Sciatic nerve (tissue), 2 donors: ENCODE data around the gene BABAM2. TPM values are rescaled to one million over a fixed set of nuclear protein-coding genes. Genes with fewer than 3 reads are reported as not detected.
A peak's percentile ranks its signal among the peaks of the same experiment; 100 is the strongest.
"Not testable (repeated sequence)": the region's sequence is repeated elsewhere in the genome, so short reads cannot be mapped to it uniquely, and the experiment has no call there.

Source experiments
- ATAC-seq: fragments of 200-7000 bp; cut with Tn5 transposase; one replicate; pipeline ENCODE4 v1.9.1; 2020; ENCODE audit warnings: mild to moderate bottlenecking, moderate library complexity
- DNase-seq: peaks from one replicate; pipeline ENCODE4 v3.0.0-alpha.2; 2020; ENCODE audit warnings: low spot score
- intact Hi-C: fragments of 100-400 bp; cut with DNase I; formaldehyde crosslinking; loops from one replicate; pipeline ENCODE4 v1.14.2; 2022
- total RNA-seq: library from RNA; stranded (reverse); fragmentation: NEBNext Ultra II Directional; extraction: Animal tissue kit (Norgen Biotek cat#: 25700); gene quantifications from one replicate; pipeline ENCODE4 v1.2.1, GENCODE V29; 2021
- donor health status: DM: no; HTN: no; CAD: no.
- donor health status: DM: no; HTN: no; CAD: no.

BABAM2 gene
- total RNA-seq, 1 donor from 2014 or later = 38.2 TPM

DNA sequence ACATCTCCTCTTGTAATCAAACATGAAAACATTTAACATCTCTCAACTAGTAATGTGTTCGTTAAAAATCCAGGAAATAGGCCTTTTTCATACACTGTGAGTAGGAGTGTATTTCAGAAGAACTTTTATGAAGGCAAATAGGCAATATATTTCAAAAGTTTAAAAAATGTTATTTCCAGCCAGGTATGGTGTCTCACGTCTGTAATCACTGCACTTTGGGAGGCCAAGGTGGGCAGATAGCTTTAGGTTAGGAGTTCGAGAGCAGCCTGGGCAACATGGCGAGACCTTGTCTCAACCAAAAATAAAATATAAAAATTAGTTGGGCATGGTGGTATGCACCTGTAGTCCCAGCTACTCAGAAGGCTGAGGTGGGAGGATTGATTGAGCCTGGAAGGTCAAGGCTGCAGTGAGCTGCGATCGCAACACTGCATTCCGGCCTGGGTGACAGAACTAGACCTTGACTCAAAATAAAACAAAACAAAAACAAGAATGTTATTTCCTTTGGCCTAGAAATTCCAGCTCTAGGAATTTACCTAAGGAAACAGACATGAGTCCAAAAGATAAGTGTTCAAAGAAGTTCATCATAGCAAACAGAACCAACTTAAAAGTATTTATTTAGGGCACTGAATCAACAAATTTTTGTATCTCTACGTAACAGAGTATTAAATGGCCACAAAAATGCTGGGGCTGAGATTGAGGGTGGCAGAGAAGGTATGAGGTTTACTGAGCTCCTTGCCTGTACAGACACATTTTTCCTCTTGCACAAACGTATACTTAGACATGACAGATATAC is 15.2 kb upstream of the BABAM2 start:
- ATAC-seq (no peak), DNase-seq (no peak)
- intact Hi-C loops = no loop called here

DNA sequence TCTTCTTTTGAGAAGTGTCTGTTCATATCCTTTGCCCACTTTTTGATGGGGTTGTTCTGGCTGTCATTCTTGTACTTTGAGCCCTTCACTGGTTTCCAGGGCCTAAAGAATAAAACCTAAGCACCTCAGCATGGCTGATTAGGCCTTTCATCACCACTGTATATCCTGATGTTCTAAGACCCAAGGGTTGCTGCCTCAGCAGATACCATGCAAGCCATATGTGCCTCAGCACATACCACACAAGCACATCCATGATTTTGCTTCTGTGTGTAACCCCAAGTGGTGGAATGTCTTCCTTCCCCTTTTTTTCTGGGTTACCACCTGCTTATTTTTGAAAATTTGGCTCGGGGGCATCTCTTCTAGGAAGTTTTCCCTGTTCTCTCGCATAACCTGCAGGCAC is 11.7 kb upstream of the BABAM2 start:
- ATAC-seq (no peak), DNase-seq (no peak)
- intact Hi-C loops = no loop called here

DNA sequence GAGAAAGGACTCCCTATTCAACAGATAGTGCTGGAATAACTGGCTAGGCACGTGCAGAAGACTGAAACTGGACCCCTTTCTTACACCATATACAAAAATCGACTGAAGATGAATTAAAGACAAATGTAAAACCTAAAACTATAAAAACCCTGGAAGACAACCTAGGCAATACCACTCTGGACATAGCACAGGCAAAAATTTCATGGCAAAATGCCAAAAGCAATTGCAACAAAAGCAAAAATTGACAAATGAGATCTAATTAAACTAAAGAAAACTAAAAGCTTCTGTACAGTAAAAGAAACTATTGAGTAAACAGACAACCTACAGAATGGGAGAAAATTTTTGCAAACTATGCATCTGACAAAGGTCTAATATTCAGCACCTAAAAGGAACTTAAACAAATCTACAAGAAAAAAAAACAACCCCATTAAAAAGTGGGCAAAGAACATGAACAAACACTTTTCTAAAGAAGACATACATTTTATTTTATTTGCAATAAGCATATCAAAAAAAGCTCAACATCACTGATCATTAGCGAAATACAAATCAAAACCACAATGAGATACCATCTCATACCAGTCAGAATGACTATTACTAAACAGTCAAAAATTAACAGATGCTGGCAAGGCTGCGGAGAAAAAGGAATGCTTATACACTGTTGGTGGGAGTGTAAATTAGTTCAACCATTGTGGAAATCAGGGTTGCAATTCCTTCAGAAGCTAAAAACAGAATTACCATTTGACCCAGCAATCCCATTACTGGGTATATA is 8.5 kb upstream of the BABAM2 start:
- ATAC-seq, intact Hi-C loops, DNase-seq: not testable (repeated sequence)

DNA sequence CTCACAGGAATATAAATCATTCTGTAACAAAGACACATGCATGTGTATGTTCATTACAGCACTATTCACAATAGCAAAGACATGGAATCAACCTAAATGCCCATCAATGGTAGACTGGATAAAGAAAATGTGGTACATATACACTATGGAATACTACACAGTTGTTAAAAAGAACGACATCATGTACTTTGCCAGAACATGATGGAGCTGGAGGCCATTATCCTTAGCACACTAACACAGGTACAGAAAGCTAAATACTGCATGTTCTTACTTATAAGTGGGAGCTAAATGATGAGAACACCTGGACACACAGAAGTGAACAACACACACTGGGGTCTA is 8.0 kb upstream of the BABAM2 start:
- intact Hi-C loops, ATAC-seq, DNase-seq: not testable (repeated sequence)

DNA sequence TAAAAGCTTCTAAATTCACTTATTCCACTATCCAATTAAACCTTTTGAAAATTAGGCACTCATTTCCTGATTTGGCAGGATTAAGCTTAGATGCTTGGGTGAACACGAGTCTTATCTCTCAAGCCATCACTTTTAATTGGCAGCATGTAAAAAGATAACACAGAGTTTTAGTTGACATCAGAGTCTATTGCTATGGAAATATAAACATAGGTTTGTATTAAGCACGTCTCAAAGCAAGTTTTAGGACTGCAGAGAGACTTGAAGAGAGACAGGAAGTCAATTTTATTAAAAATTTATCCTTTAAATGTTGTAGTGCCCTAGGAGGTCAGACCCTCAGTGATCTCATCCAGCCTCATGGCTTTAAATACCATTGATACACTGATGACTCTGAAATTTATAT is 5.9 kb upstream of the BABAM2 start:
- ATAC-seq (no peak), DNase-seq (no peak)
- intact Hi-C loops = no loop called here

DNA sequence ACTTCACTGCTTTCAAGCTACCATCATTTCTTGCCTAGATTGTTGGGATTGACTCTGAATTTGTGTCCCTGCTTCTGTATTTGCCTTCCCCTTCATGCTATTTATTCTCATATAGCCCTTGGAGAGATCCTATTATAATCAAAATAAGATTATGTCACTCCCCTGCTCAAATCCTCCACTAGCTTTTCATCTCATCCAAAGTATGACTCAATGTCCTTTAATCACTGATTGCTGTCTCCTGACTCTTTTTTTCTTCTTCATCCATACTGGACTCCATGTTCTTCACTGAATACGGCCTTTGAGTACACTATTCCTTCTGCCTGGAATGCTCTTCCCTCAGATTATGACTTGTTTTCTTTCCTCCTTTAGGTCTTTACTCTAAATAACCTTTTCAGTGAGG is 5.3 kb upstream of the BABAM2 start:
- intact Hi-C loops = no loop called here
- no peak for ATAC-seq
- DNase-seq = no peak

DNA sequence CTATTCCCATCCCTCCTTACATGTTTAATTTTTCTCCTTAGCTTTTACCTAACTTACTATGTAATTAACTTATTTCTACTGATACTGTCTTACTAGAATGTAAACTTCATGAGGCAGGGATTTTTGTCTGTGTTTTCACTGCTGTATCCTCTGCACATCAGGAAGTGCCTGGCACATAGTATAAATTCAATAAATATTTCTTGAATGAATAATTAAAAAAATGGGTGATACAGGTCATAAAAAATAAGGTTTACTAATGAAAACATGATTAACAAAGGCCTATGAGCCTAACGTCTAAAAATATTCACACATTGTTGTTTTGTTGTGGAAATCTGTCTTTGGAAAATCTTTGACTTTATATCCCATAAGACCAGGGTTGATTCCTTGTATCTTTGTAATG is 4.9 kb upstream of the BABAM2 start:
- intact Hi-C loops = no loop called here
- ATAC-seq = no peak
- DNase-seq = no peak

DNA sequence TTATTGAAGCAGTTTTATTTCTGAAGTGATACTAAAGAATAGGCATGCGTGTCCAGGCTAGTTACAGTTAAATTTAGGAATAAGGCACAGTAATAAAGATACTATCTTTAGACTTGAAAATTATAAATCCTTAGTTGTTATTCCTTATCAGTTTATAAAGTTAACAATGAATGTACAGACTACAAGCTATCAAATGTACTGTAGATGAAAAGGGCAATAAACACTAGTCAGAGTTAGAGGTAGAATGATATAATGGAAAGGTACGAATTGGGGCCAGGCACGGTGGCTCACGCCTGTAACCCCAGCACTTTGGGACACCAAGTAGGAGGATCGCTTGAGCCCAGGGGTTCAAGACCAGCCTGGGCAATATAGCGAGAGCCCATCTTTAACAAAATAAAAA is 4.2 kb upstream of the BABAM2 start:
- no peak for ATAC-seq

DNA sequence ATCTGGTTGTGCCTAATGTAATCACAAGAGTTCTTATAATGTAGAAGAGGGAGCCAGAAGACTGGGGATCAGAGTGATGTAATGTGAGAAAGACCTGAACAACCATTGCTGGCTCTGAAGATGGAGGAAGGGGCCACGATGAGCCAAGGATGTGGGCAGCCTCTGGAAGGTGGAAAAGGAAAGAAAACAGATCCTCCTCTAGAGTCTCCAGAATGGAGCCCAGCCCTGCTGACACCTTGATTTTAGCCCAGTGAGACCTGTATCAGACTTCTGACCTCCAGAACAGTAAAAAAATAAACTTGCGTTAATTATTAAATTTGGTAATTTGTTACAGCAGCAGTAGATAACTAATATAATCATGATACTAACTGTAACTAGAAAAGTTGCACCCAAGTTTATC is 3.4 kb upstream of the BABAM2 start:
- intact Hi-C loops = no loop called here
- no peak for ATAC-seq
- DNase-seq = no peak

More for the DNA sequence above, 4.2 kb upstream of the BABAM2 start:
- DNase-seq = no peak
- intact Hi-C loops = no loop called here

DNA sequence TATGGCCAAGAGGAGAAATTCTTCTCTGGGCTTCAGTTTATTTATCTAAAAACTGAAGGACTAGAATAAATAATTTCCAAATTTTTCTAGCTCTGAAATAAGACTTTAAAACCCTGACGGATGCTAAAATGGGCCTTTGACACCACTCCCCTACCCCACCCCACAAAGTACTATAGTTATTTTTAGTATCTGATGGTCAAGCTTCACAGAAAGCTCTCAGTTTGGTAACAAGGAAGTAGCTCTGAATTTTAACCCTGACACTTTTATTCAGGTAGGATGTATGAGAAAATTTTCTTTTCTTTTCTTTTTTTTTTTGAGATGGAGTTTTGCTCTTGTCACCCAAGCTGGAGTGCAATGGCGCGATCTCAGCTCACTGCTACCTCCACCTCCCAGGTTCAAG is 2.7 kb upstream of the BABAM2 start:
- intact Hi-C loops = no loop called here
- DNase-seq = no peak
- ATAC-seq = no peak

DNA sequence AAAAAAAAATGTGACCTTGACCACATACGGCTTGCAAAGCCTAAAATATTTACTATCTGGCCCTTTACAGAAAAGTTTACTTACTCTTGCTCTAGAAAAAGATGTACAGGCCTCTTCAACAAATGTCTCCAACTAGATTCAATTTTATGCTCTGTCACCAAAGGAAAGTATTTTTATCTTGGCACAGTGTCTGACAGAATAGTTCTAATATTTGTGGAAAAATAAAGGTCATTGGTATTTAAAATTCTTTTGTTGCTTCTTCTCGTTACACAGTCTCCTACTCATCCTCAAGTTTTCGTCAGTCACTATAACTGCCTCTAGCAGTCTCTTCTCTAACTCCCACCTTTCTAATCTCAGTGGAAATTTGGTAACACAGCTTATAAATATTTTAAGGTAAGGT is 1.7 kb upstream of the BABAM2 start:
- no peak for DNase-seq
- ATAC-seq = no peak
- intact Hi-C loops = no loop called here

DNA sequence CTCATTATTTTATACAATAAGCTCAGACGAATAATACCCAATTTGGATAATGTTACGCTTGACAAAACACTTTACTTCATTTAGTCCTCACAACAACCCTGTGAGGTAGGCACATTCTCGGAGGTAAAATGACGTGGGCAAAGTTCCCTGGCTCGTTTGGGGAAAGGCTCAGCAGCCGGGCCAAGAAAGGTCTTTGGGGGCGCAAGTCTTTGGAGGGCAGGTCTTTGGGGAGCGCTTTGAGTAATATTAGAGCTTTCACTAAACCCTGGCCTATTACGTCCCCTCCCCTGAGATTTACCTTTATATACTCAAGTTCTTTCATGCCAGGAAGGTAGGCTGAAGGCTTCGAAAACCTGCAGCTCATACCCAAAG is 769 bp upstream of the BABAM2 start:
- intact Hi-C loops = no loop called here
- DNase-seq = no peak
- peak; percentile 20 for ATAC-seq

DNA sequence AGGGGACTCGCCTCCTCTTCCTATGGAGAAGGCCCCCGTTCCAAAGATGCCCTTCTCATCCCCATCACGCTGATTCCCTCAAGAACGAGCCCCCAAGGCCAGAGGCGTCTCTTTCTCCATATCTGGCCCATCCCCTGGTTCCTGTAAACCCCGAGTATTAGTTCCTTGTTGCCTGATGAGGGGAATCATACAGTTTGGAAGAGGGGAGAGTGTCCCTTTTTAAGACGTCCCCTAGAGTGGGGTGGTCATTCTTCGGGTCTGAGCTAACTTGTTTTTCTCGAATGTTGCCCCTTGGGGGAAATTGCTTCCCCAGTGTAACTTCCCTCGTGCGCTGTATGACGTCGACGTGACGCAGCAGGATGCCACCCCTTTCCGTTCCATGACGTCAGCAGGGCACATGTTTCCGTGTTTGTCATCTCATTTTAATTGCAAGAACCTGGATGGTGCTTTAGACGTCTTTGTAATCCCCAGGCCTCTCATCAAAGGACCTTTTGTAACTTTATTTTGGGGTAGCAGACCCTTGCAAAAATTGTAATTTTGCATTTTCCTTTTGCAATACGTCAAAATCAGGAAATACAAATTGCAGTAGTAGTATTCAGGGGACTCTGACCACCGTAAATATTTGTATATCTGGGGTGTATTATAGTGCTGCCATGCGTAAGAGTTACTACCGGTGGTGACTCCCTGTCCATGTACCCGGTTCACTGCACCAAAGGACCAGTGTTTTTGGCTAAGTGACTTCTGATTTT is 569 bp downstream of the BABAM2 start:
- ATAC-seq = peak; percentile 78
- peak; percentile 95 for DNase-seq
- intact Hi-C loops = no loop called here

DNA sequence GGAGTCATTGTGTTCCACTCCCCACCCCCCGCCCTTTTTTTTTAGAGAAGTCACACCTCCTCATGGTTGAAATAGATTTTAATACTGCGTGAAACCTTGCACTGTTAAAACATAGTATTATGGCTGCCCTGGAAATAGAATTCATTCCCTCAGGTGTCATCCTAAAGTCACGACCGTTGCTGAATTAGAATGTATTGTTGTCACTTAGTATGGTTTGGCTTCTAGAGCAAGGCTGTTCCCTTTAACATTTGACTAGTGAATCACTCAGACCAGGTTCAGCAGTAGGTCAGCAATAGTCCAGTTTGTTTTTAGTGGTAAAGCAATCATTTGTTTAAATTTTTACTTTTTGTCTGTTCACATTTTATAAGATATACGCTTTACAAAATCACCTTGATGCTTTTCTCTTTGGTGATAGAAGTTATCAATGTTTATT is 1.2 kb downstream of the BABAM2 start:
- ATAC-seq = no peak
- intact Hi-C loops = no loop called here
- DNase-seq = no peak

DNA sequence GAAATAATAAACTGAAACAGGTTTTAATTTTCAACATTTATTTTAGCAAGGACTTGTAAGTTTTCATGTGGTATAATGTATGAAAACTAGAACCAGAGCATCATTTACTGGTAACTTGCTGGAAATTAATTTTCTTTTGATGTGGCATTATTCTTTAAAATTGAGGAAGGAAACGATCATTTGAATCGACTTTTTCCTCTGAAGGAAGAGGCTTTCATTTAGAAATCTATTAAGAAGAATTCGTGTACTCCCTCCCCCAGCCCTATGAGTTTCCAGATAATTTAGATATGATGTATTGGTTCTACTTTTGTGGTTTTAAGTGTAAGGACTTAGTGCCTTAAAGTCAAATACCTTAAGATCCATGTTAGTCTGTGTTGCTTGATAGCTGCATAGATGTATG is 2.5 kb downstream of the BABAM2 start:
- no peak for ATAC-seq
- intact Hi-C loops = no loop called here

DNA sequence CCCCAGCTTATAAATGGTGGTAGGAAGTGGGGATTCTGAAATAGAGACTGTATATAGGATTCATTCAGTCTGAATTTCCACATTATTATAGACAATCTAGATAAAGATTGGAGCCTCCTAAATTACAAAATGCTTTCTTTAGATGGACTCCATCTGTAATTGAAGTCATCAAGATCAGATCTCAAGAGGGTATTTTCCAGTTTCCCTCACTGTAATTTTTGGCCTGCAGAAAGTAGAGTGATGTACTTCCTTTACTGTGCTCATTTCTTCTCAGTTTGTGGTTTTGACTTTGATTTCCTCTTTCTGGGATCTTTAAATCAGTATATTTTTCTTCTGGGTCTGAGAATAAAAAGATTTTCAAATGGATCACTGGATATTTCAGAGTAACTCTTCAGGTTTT is 7.2 kb downstream of the BABAM2 start:
- intact Hi-C loops = no loop called here
- ATAC-seq (no peak), DNase-seq (no peak)

More for the DNA sequence above, 2.5 kb downstream of the BABAM2 start:
- no peak for DNase-seq

DNA sequence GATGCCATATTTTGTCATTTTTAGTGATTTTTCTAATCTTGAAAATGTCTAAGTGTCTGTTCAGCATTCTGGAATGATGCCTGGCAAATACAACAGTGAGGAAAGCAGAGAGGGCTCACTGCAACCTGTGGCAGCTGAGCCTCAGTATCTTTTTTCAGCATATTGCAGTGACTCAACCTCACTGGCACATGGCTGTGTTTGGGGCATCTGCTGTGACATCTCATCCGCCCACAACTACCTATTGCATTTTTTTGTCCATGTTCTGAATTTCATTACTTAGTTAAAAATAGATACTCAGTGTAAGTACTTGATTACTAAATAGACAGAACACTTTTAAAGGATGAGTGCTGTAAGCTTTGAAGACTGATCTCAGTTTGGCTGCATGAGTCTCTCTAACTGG is 10.7 kb downstream of the BABAM2 start:
- no peak for DNase-seq
- ATAC-seq = no peak
- intact Hi-C loops = no loop called here

DNA sequence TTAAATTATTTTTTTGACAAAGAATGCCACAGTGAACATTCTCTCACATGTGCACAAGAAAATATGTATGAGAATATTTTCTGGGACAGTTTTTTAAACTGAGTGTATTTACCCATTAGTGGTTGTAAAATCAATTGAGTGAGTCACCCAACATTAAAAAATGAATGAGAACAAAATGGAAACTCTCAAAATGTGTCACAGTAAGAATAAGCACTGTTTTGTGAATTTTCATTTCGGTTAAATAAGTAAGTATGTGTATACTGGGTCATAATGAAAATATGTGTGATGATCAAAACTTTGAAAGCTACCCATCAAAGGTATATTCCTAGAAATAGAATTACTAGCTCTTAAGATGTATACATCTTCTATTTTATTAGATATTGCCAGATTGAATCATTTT is 11.6 kb downstream of the BABAM2 start:
- DNase-seq = no peak
- no peak for ATAC-seq
- intact Hi-C loops = no loop called here

DNA sequence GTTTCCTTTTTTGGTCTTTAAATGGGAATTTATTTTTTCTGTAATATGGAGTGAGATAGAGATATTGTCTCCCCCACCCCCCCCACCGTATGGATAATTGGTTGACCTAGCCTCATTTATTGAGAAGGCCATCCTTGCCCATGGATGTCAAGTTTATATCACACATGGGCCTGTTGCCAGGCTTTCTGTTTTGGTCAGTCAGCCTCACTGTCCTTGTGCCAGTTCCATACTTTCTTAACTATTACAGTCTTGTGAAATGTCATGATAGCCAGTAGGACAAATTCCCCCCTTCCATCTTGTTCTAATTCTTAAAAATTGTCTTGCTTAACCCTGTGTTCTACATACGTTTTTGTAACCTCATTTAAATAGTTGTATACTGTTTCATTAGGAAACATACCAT is 12.5 kb downstream of the BABAM2 start:
- intact Hi-C loops = no loop called here
- ATAC-seq (no peak), DNase-seq (no peak)
